ENCODE results near the gene IKZF3.

Gene IKZF3

DNA sequence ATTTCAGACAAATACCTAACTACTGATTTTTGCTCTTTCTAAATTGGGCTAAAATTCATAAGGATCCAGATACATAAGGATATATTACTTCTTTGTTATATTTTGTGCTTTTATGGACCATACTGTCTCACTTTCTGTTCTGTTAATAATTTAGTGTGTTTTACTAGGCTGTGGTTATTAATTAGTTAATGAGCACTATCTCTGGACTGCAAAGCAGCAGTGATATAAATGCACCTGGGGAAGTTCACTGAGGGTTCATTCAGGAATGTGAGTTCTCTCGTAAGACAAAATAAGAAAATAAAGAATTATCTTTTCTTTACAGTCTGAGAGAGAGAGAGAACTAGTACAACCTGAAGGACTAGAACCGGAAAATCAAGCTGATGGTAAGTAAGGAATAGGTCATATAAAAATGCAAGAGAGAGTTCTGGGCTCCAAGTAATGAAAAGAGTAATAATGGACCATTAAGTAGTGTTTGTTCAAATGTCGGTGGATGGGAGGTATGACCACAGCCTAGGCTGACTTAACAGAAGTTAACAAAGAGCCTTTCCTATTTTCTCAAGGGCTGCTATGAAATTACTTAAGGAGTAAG is 55.6 kb downstream of the IKZF3 start:
- no peak for DNase-seq (ENCODE audit: low read depth in 2 of 2)
- TF ChIP-seq, protein P1, sequence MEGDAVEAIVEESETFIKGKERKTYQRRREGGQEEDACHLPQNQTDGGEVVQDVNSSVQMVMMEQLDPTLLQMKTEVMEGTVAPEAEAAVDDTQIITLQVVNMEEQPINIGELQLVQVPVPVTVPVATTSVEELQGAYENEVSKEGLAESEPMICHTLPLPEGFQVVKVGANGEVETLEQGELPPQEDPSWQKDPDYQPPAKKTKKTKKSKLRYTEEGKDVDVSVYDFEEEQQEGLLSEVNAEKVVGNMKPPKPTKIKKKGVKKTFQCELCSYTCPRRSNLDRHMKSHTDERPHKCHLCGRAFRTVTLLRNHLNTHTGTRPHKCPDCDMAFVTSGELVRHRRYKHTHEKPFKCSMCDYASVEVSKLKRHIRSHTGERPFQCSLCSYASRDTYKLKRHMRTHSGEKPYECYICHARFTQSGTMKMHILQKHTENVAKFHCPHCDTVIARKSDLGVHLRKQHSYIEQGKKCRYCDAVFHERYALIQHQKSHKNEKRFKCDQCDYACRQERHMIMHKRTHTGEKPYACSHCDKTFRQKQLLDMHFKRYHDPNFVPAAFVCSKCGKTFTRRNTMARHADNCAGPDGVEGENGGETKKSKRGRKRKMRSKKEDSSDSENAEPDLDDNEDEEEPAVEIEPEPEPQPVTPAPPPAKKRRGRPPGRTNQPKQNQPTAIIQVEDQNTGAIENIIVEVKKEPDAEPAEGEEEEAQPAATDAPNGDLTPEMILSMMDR (IDR thresholded peaks at IDR 0.05; ENCODE audit: low read depth, low read length) = no peak
- no peak overlapping the region for H3K4me3 ChIP-seq (replicated peaks in 1 of 2; ENCODE audit: low read depth in 2 of 2, low read length in 2 of 2)

DNA sequence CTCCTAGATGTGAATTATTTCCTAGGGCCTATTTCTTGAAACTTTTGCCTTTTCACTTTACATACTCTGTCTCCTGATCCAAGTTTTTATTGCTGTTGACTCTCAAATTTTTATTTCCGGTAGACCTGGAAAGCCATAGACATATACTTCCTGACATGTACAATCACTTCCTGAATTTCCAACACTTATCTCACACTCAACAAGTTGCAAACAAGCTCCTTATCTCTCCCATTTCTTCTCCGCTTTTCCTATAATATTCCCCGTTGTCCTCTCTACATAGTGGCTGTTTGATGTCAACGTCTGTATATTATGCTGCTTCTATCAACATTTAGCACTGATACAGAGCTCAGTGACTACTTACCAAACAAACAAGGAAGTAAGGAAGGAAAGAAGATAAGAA is 59.3 kb downstream of the IKZF3 start:
- TF ChIP-seq, protein P1 (IDR thresholded peaks at IDR 0.05; ENCODE audit: low read depth, low read length) = no peak
- H3K4me3 ChIP-seq (replicated peaks in 1 of 2; ENCODE audit: low read depth in 2 of 2, low read length in 2 of 2) = no peak overlapping the region
- no peak for DNase-seq (ENCODE audit: low read depth in 2 of 2)

DNA sequence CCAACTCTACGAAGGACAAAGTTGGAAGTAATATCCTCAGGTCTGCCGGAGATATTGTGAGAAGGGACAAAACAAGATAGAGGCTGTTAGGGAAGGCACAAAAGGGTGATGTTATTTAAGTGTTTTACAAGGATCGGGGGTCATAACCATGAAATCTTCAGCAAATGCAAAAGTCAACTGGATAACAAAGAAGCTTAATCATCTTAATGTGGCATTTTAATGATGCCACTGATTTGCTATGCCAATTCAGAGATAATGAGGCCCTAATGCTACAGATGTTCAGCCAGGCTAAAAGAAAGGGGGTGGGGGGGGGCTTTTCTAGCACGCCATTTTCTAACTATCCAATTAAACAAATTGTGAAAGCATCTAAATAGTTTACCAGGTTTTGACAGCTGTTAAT is 63.1 kb downstream of the IKZF3 start:
- TF ChIP-seq, protein P1 (IDR thresholded peaks at IDR 0.05; ENCODE audit: low read depth, low read length) = no peak
- H3K4me3 ChIP-seq (replicated peaks in 1 of 2; ENCODE audit: low read depth in 2 of 2, low read length in 2 of 2) = no peak overlapping the region
- no peak for DNase-seq (ENCODE audit: low read depth in 2 of 2)

DNA sequence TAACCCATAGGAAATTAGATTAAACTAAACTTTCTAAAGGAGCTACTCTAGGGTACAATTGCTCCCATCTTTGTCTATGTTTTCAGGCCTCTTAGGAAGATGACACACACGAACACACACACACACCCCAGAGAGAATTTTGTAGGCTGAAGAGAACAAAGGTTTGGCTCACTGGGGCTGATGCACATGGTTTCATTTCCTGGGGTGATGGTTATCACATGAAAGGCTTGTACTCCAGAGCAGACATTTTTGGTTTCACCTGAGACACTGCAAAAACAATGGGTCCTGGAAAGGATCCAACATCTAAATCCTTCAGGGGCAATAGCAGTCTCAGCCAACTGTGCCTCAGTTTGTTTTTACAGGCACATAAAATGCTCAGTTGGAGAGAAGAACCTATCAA is 63.6 kb downstream of the IKZF3 start:
- DNase-seq (ENCODE audit: low read depth in 2 of 2) = peak in 1 of 2 donors; percentile 28
- TF ChIP-seq, protein P1 (IDR thresholded peaks at IDR 0.05; ENCODE audit: low read depth, low read length) = no peak
- H3K4me3 ChIP-seq (replicated peaks in 1 of 2; ENCODE audit: low read depth in 2 of 2, low read length in 2 of 2) = no peak overlapping the region

DNA sequence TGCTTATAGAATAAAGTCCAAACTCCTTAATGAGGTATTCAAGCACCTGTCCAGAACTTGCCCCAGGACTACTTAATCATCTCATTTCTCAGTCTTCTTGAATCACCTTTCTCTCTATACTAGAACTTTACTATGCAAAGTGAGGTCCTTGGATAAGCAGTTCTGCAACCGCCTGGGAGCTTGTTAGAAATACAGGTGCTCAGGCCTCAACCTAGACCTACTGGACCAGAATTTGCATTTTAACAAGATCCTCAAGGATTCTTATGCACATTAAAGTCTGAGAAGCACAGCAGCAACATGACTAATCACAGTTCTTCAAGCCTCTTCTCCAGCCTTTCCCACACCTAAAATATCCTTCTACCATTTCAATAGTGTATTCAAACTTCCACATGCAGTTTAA is 64.7 kb downstream of the IKZF3 start:
- no peak for DNase-seq (ENCODE audit: low read depth in 2 of 2)
- H3K4me3 ChIP-seq (replicated peaks in 1 of 2; ENCODE audit: low read depth in 2 of 2, low read length in 2 of 2) = no peak overlapping the region
- TF ChIP-seq, protein P1 (IDR thresholded peaks at IDR 0.05; ENCODE audit: low read depth, low read length) = no peak

DNA sequence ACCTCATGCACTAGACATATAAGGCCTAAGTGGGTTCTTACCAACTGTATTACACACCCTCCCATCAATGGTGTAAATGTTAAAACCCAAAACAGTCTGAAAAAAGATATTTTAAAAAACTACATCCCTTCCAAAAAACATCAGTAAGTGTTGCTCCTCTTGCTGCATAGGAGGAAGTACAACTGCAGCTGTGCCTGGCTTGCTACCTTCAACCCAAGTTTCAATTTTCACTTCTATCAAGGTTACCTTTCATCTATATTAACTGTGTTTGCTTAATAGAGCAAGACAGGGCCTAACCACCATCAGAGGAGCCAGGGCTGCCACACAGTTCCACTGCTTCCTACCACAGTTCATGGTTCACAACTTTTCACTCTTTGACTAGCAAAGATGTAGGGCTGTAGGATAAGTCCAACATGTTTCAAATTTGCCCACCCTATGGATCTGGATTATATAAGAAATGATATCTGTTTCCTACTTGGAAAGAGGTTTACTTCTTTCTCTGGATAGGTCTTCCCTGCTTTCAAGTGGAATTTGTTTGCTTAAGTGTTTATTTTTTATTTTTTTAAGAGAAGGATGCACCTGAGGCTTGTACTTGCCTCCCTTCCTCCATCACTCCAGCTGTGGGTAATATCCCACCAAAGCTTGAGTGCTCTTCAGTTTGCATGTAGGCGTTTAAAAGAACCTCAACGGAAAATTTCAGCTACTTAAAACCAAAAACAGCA is 69.7 kb downstream of the IKZF3 start:
- no peak overlapping the region for H3K4me3 ChIP-seq (replicated peaks in 1 of 2; ENCODE audit: low read depth in 2 of 2, low read length in 2 of 2)
- no peak for DNase-seq (ENCODE audit: low read depth in 2 of 2)
- TF ChIP-seq, protein P1 (IDR thresholded peaks at IDR 0.05; ENCODE audit: low read depth, low read length) = no peak

Data from cardiac fibroblast (primary cell).